ENCODE data around the gene ATP6V1F.

The ATP6V1F gene

DNA sequence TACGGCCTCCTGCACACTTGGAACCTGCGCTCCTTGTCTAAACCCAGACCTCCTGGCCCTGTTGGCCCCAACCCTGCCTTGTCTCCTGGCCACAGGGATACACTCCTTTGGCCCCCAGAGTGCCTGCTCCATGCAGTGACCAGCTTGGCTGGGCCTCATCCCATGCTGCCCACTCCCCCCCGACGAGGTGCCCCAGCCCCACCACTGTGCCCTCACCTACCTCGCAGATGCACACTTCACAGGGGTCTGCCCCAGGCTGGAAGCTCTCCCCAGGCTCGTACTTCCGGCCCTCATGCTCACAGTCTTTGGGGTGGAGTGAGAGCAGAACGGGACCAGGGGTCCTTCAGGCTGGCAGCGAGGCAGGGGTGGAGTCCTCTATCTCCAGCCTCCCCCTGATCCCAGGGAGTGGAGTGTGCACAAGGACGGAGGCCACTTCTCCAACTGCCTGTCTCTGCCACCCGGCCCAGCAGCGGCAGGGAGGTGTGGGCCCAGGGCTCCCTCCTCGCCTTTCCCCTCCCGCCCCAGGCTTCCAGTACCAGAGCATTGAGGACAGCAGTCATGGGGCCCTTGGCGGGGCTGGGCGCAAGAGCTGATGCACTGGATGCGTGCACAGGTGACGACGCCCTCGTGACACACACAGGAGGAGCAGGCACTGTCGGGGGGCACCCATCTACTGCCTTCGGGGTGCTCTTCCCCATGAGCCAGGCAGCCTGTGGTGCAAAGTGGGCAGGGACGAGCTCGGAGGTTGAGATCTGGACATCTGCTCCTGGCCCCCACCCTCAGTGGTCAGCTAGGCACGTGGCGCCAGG, 22.1 kb downstream of the ATP6V1F start:
- in situ Hi-C loops (cut with HindIII; ENCODE audit: low pct_ligation_motif_present, low sequenced_read_pairs), result no loop called here
- TF ChIP-seq, protein P1, sequence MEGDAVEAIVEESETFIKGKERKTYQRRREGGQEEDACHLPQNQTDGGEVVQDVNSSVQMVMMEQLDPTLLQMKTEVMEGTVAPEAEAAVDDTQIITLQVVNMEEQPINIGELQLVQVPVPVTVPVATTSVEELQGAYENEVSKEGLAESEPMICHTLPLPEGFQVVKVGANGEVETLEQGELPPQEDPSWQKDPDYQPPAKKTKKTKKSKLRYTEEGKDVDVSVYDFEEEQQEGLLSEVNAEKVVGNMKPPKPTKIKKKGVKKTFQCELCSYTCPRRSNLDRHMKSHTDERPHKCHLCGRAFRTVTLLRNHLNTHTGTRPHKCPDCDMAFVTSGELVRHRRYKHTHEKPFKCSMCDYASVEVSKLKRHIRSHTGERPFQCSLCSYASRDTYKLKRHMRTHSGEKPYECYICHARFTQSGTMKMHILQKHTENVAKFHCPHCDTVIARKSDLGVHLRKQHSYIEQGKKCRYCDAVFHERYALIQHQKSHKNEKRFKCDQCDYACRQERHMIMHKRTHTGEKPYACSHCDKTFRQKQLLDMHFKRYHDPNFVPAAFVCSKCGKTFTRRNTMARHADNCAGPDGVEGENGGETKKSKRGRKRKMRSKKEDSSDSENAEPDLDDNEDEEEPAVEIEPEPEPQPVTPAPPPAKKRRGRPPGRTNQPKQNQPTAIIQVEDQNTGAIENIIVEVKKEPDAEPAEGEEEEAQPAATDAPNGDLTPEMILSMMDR (IDR thresholded peaks at IDR 0.05; ENCODE audit: low read depth, low read length, missing control alignments), result no peak
- DNase-seq, result no peak
- Histone ChIP-seq H3K36me3 (replicated peaks) (no peaks in the 10 kb centered on the region), H3K27ac (no peak overlapping the region), H3K4me3 (ENCODE audit: low read depth, low read length) (no peak overlapping the region), H3K27me3 (replicated peaks) (no peaks in the 10 kb centered on the region)

DNA sequence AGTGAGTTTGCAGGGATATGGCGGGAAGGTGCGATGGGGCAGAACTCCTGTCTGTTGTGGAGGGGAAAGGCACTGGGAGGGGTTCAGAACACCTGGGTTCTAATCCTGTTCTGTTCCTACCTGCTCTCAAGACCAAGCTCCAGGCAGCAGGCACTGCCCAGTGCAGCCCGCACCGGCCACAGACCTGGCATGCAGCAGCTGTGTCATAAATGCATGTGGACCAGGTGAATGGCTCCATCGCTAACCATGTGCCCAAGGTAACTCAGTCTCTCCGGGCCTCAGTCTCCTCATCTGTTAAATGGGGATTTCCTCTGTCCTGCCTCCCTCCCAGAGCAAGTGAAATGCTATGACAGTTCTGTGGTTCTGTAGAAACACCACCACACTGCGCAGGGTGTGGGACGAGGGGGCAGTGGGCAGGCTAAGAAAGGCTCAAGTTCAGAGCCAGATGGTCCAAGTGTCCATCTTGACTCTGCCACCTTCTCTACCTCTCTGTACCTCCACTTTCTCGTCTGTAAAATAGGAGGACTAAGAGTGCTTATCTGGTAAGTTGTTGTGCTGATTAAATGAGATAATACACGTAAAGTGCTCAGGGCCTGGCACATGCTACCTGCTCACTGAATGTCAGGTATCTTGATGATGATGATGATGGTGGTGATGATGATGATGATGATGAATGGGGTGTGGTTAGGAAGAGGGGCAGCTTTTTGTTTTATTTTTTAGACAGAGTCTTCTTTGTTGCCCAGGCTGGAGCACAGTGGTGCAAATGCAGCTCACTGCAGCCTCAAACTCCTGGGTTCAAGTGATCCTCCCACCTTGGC, 22.9 kb downstream of the ATP6V1F start:
- Histone ChIP-seq H3K27ac (no peak overlapping the region), H3K27me3 (replicated peaks) (peaks cover 3% of the 10 kb centered on the region), H3K36me3 (replicated peaks) (no peaks in the 10 kb centered on the region), H3K4me3 (ENCODE audit: low read depth, low read length) (no peak overlapping the region)
- in situ Hi-C loops (cut with HindIII; ENCODE audit: low pct_ligation_motif_present, low sequenced_read_pairs), result no loop called here
- TF ChIP-seq, protein P1 (IDR thresholded peaks at IDR 0.05; ENCODE audit: low read depth, low read length, missing control alignments), result no peak
- no peak for DNase-seq

DNA sequence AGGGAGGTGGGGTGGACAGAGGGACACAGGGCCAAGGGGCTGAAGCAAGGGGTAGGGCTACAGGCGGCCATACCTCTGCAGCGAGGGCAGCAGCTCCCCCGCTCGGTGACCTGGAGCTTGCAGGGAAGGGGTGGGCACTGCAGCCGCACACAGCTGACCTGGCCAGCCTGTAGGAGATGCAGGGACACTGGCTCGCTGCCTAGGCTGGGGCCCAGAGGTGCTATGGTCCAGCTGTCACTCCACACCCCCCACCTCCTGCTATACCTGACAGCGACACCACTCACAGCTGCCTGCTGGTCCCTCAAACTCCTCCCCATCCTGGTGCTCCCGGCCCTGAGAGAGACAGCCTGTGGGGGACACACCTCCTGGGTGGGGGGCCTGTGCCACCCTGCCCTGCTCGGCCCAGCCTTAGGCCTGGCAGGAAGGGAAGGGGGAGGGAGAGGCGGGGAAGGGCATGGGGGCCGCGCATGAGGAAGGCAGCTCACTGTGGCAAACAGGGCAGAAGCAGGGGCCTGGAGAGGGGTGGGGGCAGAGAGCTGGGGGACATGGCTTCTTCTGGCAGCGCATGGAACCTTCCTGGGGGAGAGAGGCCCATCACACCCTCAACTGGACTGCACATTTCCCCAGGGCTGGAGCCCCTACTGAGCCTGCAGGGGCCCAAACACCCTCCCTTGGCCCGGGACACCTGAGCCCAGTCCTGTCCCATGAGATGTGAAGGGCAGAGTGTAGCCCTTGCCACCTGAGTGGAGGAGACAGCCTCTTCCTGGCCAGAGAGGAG, 23.9 kb downstream of the ATP6V1F start:
- no peak overlapping the region for H3K27ac ChIP-seq
- no peak for DNase-seq
- H3K4me3 ChIP-seq (ENCODE audit: low read depth, low read length), result no peak overlapping the region
- TF ChIP-seq, protein P1 (IDR thresholded peaks at IDR 0.05; ENCODE audit: low read depth, low read length, missing control alignments), result no peak
- in situ Hi-C loops (cut with HindIII; ENCODE audit: low pct_ligation_motif_present, low sequenced_read_pairs), result no loop called here
- peaks cover 6% of the 10 kb centered on the region for H3K27me3 ChIP-seq (replicated peaks)
- H3K36me3 ChIP-seq (replicated peaks), result no peaks in the 10 kb centered on the region

DNA sequence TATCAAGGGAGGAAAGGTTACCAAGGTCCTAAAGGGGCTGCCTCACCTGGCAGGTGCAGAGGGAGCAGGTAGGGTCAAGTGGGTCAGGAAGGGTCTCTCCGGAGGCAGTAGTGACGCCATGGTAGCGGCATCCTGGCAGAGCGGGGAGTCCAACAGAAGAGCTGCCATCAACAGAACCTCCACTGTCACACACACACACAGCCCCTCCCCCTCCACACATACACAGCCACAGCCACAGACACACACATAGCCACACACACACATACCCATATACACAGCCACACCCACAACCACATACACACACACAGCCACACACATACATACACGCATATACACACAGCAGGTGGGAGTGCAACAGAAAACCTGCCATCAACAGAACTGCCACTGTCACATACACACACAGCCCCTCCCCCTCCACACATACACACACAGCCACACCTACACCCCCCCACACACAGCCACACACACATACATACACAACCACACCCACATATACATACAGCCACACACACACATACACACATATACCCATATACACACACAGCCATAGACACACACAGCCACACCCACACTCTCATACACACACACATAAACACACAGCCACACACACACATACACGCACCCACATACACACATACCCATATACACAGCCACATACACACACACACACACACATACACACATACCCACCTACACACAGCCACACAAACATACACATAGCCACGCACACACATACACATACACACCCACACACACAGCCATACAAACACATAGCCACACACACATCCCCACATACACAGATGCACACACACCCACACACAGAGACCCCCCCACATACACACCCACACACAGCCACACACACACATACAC, 24.7 kb downstream of the ATP6V1F start:
- Histone ChIP-seq H3K27ac (no peak overlapping the region), H3K36me3 (replicated peaks) (no peaks in the 10 kb centered on the region), H3K27me3 (replicated peaks) (peaks cover 6% of the 10 kb centered on the region), H3K4me3 (ENCODE audit: low read depth, low read length) (no peak overlapping the region)
- TF ChIP-seq, protein P1 (IDR thresholded peaks at IDR 0.05; ENCODE audit: low read depth, low read length, missing control alignments), result no peak
- no peak for DNase-seq
- in situ Hi-C loops (cut with HindIII; ENCODE audit: low pct_ligation_motif_present, low sequenced_read_pairs), result no loop called here

All from brain microvascular endothelial cell (primary cell).